ENCODE results near the gene GRIK4.

DNA sequence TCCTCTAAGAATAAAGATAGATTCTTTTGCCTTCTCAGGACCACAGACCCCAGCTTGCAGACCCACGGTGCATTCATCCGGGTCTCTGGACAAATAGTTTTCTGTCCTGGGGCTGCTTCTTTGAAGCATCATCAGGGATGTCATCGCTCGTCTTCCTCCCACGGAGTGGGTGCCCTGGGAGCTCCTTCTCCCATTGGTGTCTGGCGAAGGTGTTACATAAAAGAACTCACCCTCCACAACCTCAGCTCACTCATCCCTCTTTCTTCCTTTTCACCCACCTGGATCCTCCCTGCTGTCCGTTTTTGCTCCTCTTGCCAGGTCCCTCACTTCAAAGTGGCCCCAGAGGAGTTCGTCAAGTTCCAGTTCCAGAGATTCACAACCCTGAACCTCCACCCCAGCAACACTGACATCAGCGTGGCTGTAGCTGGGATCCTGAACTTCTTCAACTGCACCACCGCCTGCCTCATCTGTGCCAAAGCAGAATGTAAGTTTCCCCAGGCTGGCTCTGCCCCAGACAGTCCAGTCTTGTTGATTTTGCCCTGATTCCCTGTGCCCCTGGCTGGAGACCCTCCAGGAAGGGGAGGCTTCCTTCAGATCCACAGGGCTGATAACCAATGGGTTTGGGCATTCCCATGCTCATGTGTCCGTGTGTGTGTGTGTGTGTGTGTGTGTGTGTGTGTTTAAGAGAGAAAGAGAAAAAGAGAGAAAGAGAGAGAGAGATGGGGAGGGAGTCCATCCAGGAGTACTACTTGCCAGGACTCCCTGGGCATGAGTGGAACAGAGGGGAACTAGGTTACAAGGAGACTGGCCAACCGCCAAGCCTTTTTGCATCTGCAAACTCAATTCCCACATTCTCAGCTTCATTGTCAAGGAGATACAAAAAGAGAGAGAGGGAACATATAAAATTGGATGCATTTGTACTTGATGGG, 308.2 kb downstream of the GRIK4 start:
- TF ChIP-seq EZH2 (IDR thresholded peaks at IDR 0.05; ENCODE audit: borderline replicate concordance, insufficient read depth, low read length, poor library complexity, severe bottlenecking) (no peak), EP300 (conservative IDR thresholded peaks at IDR 0.05; ENCODE audit: poor library complexity, severe bottlenecking) (no peak), POLR2AphosphoS5 (IDR thresholded peaks at IDR 0.05) (no peak), RAD21 (conservative IDR thresholded peaks at IDR 0.05) (no peak)
- TF ChIP-seq, protein P1, sequence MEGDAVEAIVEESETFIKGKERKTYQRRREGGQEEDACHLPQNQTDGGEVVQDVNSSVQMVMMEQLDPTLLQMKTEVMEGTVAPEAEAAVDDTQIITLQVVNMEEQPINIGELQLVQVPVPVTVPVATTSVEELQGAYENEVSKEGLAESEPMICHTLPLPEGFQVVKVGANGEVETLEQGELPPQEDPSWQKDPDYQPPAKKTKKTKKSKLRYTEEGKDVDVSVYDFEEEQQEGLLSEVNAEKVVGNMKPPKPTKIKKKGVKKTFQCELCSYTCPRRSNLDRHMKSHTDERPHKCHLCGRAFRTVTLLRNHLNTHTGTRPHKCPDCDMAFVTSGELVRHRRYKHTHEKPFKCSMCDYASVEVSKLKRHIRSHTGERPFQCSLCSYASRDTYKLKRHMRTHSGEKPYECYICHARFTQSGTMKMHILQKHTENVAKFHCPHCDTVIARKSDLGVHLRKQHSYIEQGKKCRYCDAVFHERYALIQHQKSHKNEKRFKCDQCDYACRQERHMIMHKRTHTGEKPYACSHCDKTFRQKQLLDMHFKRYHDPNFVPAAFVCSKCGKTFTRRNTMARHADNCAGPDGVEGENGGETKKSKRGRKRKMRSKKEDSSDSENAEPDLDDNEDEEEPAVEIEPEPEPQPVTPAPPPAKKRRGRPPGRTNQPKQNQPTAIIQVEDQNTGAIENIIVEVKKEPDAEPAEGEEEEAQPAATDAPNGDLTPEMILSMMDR (IDR thresholded peaks at IDR 0.05; ENCODE audit: poor library complexity, severe bottlenecking), result no peak

Measured in neural cell (in vitro differentiated cells).